Kidney (tissue), 14 donors: ENCODE measurements around the gene SLC2A8. TPM values are rescaled to one million over a fixed set of nuclear protein-coding genes. Genes with fewer than 3 reads are reported as not detected.

ENCODE experiments used
- DNase-seq, 5 donors: peaks; one replicate each; pipeline ENCODE4 v3.0.0-alpha.2; 2013 to 2020
- FAIRE-seq: peaks from 2 replicates; lab custom pipeline; 2012; peaks lifted over from hg19 to GRCh38; lab: Jason Lieb, UNC
- H3K27ac ChIP-seq, 2 donors: one replicate each; pipeline ENCODE4 v1.7.0; 2013; ENCODE audit warnings: low read depth in 2 of 2, low read length in 2 of 2, inconsistent platforms in 1 of 2
- H3K27me3 ChIP-seq: one replicate; pipeline ENCODE4 v1.7.1; 2013; ENCODE audit warnings: low read length, inconsistent platforms; ENCODE audit not compliant: control insufficient read depth, insufficient read depth
- H3K36me3 ChIP-seq, 3 donors: one replicate each; pipeline versions ENCODE4 v1.7.0 to v1.7.1; 2013; ENCODE audit warnings: low read length in 3 of 3, control low read depth in 1 of 3, inconsistent platforms in 1 of 3; ENCODE audit not compliant: insufficient read depth in 3 of 3, control insufficient read depth in 2 of 3
- H3K4me1 ChIP-seq, 3 donors: one replicate each; pipeline versions ENCODE4 v1.7.0 to v1.7.1; 2013; ENCODE audit warnings: low read length in 3 of 3, inconsistent platforms in 1 of 3, low read depth in 1 of 3; ENCODE audit not compliant: control insufficient read depth in 2 of 3, insufficient read depth in 2 of 3
- H3K4me3 ChIP-seq, 3 donors: one replicate each; pipeline versions ENCODE4 v1.7.0 to v1.8.1; 2013; ENCODE audit warnings: low read length in 3 of 3, control low read depth in 1 of 3, inconsistent platforms in 1 of 3
- H3K9ac ChIP-seq, 3 donors: one replicate each; pipeline versions ENCODE4 v1.7.0 to v1.7.1; 2013; ENCODE audit warnings: low read length in 3 of 3, control low read depth in 1 of 3, inconsistent platforms in 1 of 3
- H3K9me3 ChIP-seq, 3 donors: one replicate each; pipeline versions ENCODE4 v1.7.0 to v1.7.1; 2013; ENCODE audit warnings: low read length in 3 of 3, control low read depth in 1 of 3, inconsistent platforms in 1 of 3; ENCODE audit not compliant: control insufficient read depth in 2 of 3, insufficient read depth in 1 of 3
- intact Hi-C: fragments of 100-400 bp; cut with DNase I; formaldehyde crosslinking; loops from one replicate; pipeline ENCODE4 v1.11.1; 2022
- polyA plus RNA-seq: library from polyadenylated mRNA; stranded (reverse); fragments of 350-450 nt; fragmentation: Illumina TruSeq; extraction: RNeasy Lipid Tissue Mini Kit (QIAGEN cat#74804); gene quantifications from one replicate; pipeline ENCODE4 v1.2.3, GENCODE V29; 2014; ENCODE audit warnings: low read depth, low replicate concordance; ENCODE audit not compliant: insufficient read depth
- total RNA-seq: library from RNA; stranded (reverse); fragmentation: NEBNext Ultra II Directional; extraction: Animal tissue kit (Norgen Biotek cat#: 25700); gene quantifications from one replicate; pipeline ENCODE4 v1.2.1, GENCODE V29; 2021
- TF ChIP-seq, protein P1 (sequence below): IDR thresholded peaks from 3 replicates; pipeline ENCODE4 v1.5.1; 2012; ENCODE audit warnings: mild to moderate bottlenecking, moderate library complexity, borderline replicate concordance; ENCODE audit not compliant: insufficient read depth; ENCODE audit errors: extremely low read depth
- donor health status: control.
- donor health status: control.
- donor health status: control.
- donor health status: control.
- donor health status: control.
- donor health status: DM: yes; HTN: yes; CAD: no.
- donor health status: Normal renal cell carcinoma (clear cell type).

SLC2A8 gene
- total and polyA plus RNA-seq, 2 donors from 2014 or later: 15.3 to 22.0 TPM

DNA sequence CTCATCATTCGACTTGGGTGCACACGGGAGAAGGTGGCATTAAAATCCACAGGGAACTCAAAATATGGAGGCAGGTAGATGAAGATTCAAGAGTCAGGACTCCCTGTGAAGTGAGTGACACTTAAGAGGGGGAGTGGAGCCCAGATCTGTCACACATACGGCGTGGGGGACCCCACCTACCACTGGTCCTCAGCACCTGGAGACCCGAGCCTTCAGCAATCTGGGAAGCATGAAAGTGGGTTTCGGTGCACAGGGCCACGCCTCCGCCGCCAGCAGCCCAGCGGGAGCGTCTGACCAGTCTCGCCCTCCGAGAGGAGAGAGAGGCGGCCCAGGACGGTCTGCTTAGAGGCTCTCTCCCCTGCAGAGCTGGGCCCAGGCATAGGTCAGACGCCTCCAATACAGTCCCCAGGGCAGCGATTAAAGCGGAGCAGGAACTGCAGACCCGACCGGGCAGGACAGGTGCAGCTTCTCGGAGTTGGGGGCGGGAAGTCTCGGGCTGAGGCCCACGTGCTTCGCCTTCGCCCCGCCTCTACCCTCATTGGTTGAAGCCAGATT is 639 bp upstream of the SLC2A8 start:
- Histone ChIP-seq H3K27me3 (no peaks in the 10 kb centered on the region), H3K4me1 (peaks cover 0 to 17% (median 9%) of the 10 kb centered on the region in 3 donors), H3K36me3 (peaks cover 2 to 3% (median 2%) of the 10 kb centered on the region in 3 donors), H3K4me3 (peak overlapping the region; percentile 58 to 76 (median 74)), H3K9ac (peak overlapping the region; percentile 14 to 73 (median 59)), H3K27ac (no peak overlapping the region), H3K9me3 (no peaks in the 10 kb centered on the region)
- intact Hi-C loops: no loop called here
- DNase-seq: no peak
- TF ChIP-seq, protein P1, sequence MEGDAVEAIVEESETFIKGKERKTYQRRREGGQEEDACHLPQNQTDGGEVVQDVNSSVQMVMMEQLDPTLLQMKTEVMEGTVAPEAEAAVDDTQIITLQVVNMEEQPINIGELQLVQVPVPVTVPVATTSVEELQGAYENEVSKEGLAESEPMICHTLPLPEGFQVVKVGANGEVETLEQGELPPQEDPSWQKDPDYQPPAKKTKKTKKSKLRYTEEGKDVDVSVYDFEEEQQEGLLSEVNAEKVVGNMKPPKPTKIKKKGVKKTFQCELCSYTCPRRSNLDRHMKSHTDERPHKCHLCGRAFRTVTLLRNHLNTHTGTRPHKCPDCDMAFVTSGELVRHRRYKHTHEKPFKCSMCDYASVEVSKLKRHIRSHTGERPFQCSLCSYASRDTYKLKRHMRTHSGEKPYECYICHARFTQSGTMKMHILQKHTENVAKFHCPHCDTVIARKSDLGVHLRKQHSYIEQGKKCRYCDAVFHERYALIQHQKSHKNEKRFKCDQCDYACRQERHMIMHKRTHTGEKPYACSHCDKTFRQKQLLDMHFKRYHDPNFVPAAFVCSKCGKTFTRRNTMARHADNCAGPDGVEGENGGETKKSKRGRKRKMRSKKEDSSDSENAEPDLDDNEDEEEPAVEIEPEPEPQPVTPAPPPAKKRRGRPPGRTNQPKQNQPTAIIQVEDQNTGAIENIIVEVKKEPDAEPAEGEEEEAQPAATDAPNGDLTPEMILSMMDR: no peak
- no peak for FAIRE-seq

DNA sequence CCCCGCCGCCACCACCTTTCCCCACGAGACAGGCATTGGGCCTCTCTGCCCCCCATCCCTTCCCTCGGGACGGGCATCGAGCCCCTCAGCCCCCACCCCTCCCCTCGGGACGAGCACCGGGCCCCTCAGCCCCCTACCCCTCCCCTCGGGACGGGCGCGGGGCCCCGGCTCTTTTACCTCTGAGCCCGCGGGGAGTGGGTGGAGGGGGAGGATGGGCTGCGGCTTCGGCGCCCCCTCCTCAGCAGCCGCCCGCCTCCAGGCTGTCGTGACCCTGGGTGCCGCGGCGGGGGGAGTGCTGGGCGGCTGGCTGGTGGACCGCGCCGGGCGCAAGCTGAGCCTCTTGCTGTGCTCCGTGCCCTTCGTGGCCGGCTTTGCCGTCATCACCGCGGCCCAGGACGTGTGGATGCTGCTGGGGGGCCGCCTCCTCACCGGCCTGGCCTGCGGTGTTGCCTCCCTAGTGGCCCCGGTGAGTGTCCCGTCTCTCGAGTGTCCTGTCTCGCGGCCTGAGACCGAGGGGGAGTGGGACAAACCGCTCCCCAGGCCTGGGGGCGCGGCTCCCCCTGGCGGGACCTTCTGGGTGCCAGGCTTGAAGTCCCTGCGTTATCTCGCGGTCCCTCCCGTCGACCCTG is 791 bp downstream of the SLC2A8 start:
- Histone ChIP-seq H3K27ac (peak overlapping the region; percentile 60 to 67), H3K9ac (peak overlapping the region in 2 of 3 donors; percentile 29 to 58), H3K9me3 (no peaks in the 10 kb centered on the region), H3K27me3 (no peaks in the 10 kb centered on the region), H3K4me3 (peak overlapping the region; percentile 39 to 59 (median 55)), H3K4me1 (peaks cover 0 to 17% (median 9%) of the 10 kb centered on the region in 3 donors), H3K36me3 (peaks cover 0 to 2% (median 0%) of the 10 kb centered on the region in 3 donors)
- DNase-seq: peak; percentile 68 to 86 (median 74)
- TF ChIP-seq, protein P1: peak; percentile 29
- intact Hi-C loops: no loop called here
- no peak for FAIRE-seq

DNA sequence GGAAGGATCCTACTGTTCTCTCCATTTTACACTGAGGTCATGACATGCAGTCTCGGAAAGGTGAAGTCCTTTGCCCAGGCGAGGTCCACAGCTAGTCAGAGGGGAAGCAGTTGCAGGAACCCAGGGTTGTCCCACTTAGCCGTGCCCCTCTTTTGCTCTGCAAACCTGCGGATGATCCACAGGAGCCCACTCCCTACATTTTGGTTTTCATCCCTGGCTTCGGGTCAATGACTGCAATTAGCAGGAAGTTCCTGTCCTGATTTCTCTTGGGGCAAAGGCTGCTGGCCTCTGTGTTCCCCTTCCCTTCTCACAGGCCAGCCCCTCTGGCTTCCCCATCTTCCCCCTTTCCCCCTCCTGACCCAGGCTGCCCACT is 1.3 kb downstream of the SLC2A8 start:
- intact Hi-C loops: no loop called here
- no peak overlapping the region for H3K27ac ChIP-seq
- no peak for FAIRE-seq
- peak overlapping the region; percentile 39 to 59 (median 55) for H3K4me3 ChIP-seq
- TF ChIP-seq, protein P1: no peak
- no peaks in the 10 kb centered on the region for H3K27me3 ChIP-seq
- no peaks in the 10 kb centered on the region for H3K9me3 ChIP-seq
- peak overlapping the region in 2 of 3 donors; percentile 29 to 58 for H3K9ac ChIP-seq
- peaks cover 0 to 17% (median 9%) of the 10 kb centered on the region in 3 donors for H3K4me1 ChIP-seq
- no peak for DNase-seq
- H3K36me3 ChIP-seq: peaks cover 0 to 2% (median 0%) of the 10 kb centered on the region in 3 donors
